SK-N-MC (cell line): ENCODE measurements around the gene NACC2.

Experiments
- DNase-seq: peaks from one replicate; pipeline ENCODE4 v3.0.0-alpha.2; 2011; ENCODE audit warnings: low read depth, low spot score
- H3K27ac ChIP-seq: fragments of 200-600 bp; sonication (generic); 2 replicates; pipeline ENCODE4 v1.5.1; 2016; ENCODE audit warnings: mixed run types
- H3K36me3 ChIP-seq: fragments of 200-600 bp; sonication (generic); 2 replicates; pipeline ENCODE4 v1.6.1; 2017; ENCODE audit warnings: antibody characterized with exemption, low read length, mixed read lengths; ENCODE audit not compliant: insufficient read depth
- H3K4me3 ChIP-seq: fragments of 200-600 bp; sonication (generic); 2 replicates; pipeline ENCODE4 v1.5.1; 2016
- H3K9ac ChIP-seq: fragments of 200-600 bp; sonication (generic); 2 replicates; pipeline ENCODE4 v1.8.0; 2017; ENCODE audit warnings: mixed run types, mixed read lengths; ENCODE audit not compliant: insufficient read length
- H3K9me3 ChIP-seq: fragments of 200-600 bp; sonication (generic); 2 replicates; pipeline ENCODE4 v1.6.1; 2017; ENCODE audit warnings: low read depth, mild to moderate bottlenecking, antibody characterized with exemption, low read length, moderate library complexity, mixed read lengths
- EZH2 ChIP-seq: fragments of 200-600 bp; sonication (generic); IDR thresholded peaks from one replicate; pipeline ENCODE4 v1.6.1; 2017; ENCODE audit warnings: antibody characterized with exemption
- FOXP2 ChIP-seq: optimal IDR thresholded peaks from 2 replicates; pipeline ENCODE3; 2011; ENCODE audit warnings: mild to moderate bottlenecking, moderate library complexity; ENCODE audit not compliant: insufficient read depth; ENCODE audit errors: extremely low read length, control extremely low read depth
- POLR2AphosphoS5 ChIP-seq: IDR thresholded peaks from 2 replicates; pipeline ENCODE4 v1.6.1; 2012; ENCODE audit warnings: mild to moderate bottlenecking, low read depth, low read length, borderline replicate concordance

Gene NACC2

DNA sequence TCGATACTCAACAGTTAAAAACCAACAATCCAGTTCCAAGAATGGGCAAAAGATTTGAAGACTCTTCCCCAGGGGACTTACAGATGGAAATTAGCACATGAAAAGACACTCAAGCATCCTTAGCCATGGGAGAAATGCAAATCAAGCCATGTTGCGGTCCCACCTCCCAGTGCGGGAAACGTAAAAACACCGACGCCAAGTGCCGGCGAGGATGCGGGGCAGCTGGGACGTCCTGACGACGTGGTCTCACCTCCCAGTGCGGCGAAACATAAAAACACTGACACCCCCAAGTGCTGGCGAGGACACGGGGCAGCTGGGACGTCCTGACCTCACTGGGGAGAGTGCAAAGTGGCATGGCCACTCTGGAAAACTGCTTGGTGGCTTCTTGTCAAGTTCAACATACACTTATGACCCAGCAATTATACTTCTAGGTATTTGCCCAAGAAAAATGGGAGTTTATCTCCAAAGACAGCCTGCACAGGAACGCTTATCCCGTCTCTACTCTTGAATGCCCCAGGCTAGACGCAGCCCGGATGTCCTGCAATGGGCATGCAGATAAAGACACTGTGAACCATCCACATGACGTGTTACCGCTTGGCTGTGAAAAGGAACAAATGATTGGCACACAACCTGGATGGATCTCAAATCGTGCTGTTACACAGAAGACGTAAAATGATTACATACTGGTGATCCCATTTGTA, 73.8 kb downstream of the NACC2 start:
- Histone ChIP-seq H3K4me3 (no peak overlapping the region), H3K9ac (no peak overlapping the region), H3K27ac (no peak overlapping the region), H3K36me3 (peaks cover 12% of the 10 kb centered on the region; the same call in 1 of the 2 replicates), H3K9me3 (no peaks in the 10 kb centered on the region)
- DNase-seq = no peak
- no peak for TF ChIP-seq EZH2
- TF ChIP-seq FOXP2 = no peak
- no peak for TF ChIP-seq POLR2AphosphoS5

DNA sequence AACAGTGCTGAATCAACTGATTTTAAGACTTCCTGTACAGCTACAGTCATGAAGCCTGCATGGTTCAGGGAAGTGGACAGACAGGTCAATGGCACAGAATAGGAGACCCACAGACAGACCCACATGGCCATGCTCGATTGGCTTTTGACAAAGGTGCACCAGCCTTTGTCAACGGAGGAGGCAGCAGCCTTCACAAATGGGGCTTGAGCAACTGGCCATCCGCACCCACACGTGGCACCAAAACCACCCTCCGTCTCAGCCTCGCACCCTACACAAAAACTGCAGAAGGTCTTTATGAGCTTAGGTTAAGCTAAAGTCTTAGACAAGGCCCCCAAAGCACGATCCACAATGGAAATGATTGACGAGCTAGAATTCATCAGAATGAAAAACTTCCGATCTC, 74.4 kb downstream of the NACC2 start:
- no peak for TF ChIP-seq POLR2AphosphoS5
- no peak for TF ChIP-seq EZH2
- no peak for TF ChIP-seq FOXP2
- Histone ChIP-seq H3K9ac (no peak overlapping the region), H3K27ac (no peak overlapping the region), H3K9me3 (no peaks in the 10 kb centered on the region), H3K36me3 (peaks cover 14% of the 10 kb centered on the region; the same call in 1 of the 2 replicates), H3K4me3 (no peak overlapping the region)
- no peak for DNase-seq

GRCh38 chr9:136020206-136020605, 74.9 kb downstream of the NACC2 start:
- TF ChIP-seq POLR2AphosphoS5 (no peak), FOXP2 (no peak), EZH2 (no peak)
- Histone ChIP-seq H3K36me3 (peaks cover 14% of the 10 kb centered on the region; the same call in 1 of the 2 replicates), H3K27ac (no peak overlapping the region), H3K9me3 (no peaks in the 10 kb centered on the region), H3K4me3 (no peak overlapping the region), H3K9ac (no peak overlapping the region)
- DNase-seq = no peak

GRCh38 chr9:136019681-136020060, 75.4 kb downstream of the NACC2 start:
- TF ChIP-seq EZH2 = no peak
- no peak for TF ChIP-seq POLR2AphosphoS5
- no peak for TF ChIP-seq FOXP2
- H3K9me3 ChIP-seq = no peaks in the 10 kb centered on the region
- H3K27ac ChIP-seq = no peak overlapping the region
- H3K9ac ChIP-seq = no peak overlapping the region
- DNase-seq = no peak
- no peak overlapping the region for H3K4me3 ChIP-seq
- peaks cover 12% of the 10 kb centered on the region; the same call in 1 of the 2 replicates for H3K36me3 ChIP-seq

- Histone ChIP-seq H3K4me3 (no peak overlapping the region; the same call in 1 of the 2 replicates), H3K27ac (no peak overlapping the region; the same call in 1 of the 2 replicates), H3K9ac (no peak overlapping the region), H3K36me3 (peaks cover 12% of the 10 kb centered on the region; the same call in 1 of the 2 replicates), H3K9me3 (no peaks in the 10 kb centered on the region)
- DNase-seq = no peak
- TF ChIP-seq POLR2AphosphoS5 = no peak
- no peak for TF ChIP-seq FOXP2
- TF ChIP-seq EZH2 = no peak
These were observed 75.9 kb downstream of the NACC2 start for GRCh38 chr9:136019041-136019680.

GRCh38 chr9:136018257-136019031, 76.6 kb downstream of the NACC2 start:
- no peak overlapping the region; the same call in 1 of the 2 replicates for H3K27ac ChIP-seq
- no peak for DNase-seq
- TF ChIP-seq FOXP2 (no peak), POLR2AphosphoS5 (no peak), EZH2 (no peak)
- H3K9me3 ChIP-seq = no peaks in the 10 kb centered on the region
- H3K4me3 ChIP-seq = no peak overlapping the region; the same call in 1 of the 2 replicates
- H3K9ac ChIP-seq = no peak overlapping the region
- H3K36me3 ChIP-seq = peaks cover 14% of the 10 kb centered on the region; the same call in 1 of the 2 replicates

DNA sequence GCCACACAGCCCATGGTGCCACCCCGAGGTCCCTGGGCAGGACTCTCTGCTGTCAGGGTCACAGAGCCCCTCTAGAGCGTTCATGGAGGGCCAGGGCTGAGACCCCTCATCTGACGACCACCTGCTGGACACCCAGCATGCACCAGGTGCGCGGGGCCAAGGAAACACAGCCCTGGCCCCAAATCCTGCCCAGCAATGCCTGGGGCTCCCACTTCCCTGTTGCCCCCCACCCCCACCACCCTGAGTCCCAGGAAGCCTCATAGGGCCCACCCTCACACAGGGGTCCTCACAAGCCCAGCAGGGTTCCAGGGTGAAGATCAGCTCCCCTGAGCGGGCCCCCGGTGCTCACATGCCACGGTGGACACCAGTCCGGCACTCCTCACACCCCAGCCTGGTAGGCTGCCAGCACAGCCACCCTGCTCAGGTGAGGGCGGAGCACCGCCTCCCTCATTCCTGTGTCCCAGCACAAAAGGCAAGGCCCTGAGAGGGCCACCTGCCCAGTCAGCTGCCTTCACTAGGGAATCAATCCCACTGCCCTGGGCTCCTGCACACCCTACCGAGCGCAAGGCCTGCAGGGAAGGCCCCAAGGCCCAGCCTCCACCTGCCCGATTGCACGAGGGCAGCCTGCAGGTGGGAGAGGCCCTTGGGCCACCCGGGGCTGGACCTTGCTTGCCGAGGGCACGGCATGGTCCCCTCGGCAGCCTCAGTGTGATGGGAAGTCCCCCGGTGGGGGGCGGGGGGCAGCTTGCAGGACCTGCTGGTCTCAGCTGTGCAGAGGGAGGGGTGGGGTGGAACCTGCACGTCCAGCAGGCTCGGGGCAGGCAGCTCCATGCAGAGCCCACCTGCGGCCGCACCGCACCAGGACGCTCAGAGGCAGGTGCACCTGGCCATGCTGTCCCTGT, 77.5 kb downstream of the NACC2 start:
- DNase-seq = no peak
- Histone ChIP-seq H3K9me3 (no peaks in the 10 kb centered on the region), H3K36me3 (peaks cover 19% of the 10 kb centered on the region; the same call in 1 of the 2 replicates), H3K4me3 (no peak overlapping the region), H3K27ac (no peak overlapping the region), H3K9ac (no peak overlapping the region)
- no peak for TF ChIP-seq EZH2
- TF ChIP-seq FOXP2 = no peak
- TF ChIP-seq POLR2AphosphoS5 = no peak
